ENCODE measurements around the gene PRR14. TPM values are rescaled to one million over a fixed set of nuclear protein-coding genes. Genes with fewer than 3 reads are reported as not detected.

PRR14 gene
- total and polyA plus RNA-seq, 2 of the 4 experiments (the other 2 are of a cell fraction) = 1.4 to 11.9 TPM

DNA sequence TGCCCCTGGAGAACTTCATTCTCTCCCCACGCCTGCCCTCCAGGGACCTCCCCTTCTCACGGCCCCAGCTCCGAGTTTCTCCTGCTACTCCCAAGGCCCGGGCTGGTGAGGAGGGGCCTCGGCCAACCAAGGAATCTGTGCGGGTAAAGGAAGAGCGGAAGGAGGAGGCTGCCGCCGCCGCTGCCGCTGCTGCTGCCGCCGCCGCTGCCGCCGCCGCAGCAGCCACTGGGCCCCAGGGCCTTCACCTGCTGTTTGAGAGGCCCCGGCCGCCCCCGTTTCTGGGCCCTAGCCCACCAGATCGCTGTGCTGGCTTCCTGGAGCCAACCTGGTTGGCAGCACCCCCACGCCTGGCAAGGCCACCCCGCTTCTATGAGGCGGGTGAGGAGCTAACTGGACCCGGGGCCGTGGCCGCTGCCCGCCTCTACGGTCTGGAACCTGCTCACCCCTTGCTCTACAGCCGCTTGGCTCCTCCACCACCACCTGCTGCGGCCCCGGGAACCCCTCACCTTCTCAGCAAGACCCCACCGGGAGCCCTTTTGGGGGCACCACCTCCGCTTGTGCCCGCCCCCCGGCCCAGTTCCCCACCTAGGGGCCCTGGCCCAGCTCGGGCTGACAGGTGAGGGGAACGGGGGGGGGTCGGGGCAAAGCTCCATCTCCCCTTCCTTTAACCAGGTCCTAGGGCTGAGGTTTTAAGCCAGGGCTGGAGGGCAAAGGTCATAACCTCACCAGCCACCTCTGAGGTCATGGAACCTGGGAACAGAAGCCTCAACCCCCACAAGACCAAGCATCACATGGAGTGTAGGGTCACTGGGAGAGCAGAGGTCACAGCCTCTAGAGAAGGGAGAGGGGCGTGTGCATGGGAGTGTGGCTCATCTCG lies 18.5 kb downstream of the PRR14 start:
- H2BK5ac ChIP-seq (ENCODE audit: low read depth, low read length, poor library complexity, severe bottlenecking) = no peak overlapping the region
- H2BK120ac ChIP-seq (ENCODE audit: low read depth, low read length) = no peak overlapping the region
- H3K23ac ChIP-seq (ENCODE audit: low read depth, low read length) = no peak overlapping the region
- dilution Hi-C loops (cut with HindIII; ENCODE audit: low sequenced_read_pairs, unreplicated experiment) (no loop called here), intact Hi-C loops (cut with micrococcal nuclease) (no loop called here), in situ Hi-C loops (cut with MboI; ENCODE audit: low sequenced_read_pairs) (no loop called here)
- no peak for TF ChIP-seq RFX5 (IDR thresholded peaks at IDR 0.05; ENCODE audit: low read depth, low read length)
- TF ChIP-seq, protein P1, sequence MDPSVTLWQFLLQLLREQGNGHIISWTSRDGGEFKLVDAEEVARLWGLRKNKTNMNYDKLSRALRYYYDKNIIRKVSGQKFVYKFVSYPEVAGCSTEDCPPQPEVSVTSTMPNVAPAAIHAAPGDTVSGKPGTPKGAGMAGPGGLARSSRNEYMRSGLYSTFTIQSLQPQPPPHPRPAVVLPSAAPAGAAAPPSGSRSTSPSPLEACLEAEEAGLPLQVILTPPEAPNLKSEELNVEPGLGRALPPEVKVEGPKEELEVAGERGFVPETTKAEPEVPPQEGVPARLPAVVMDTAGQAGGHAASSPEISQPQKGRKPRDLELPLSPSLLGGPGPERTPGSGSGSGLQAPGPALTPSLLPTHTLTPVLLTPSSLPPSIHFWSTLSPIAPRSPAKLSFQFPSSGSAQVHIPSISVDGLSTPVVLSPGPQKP (IDR thresholded peaks at IDR 0.05; ENCODE audit: borderline replicate concordance, low read depth, low read length) = no peak
- no peak for TF ChIP-seq SMC3 (IDR thresholded peaks at IDR 0.05; ENCODE audit: low read depth, low read length)
- TF ChIP-seq RAD21 (IDR thresholded peaks at IDR 0.05; ENCODE audit: low read length) = no peak
- TF ChIP-seq RCOR1 (IDR thresholded peaks at IDR 0.05; ENCODE audit: insufficient replicate concordance, low read length) = no peak
- TF ChIP-seq MAFK (IDR thresholded peaks at IDR 0.05; ENCODE audit: low read depth, low read length) = no peak
- no peak overlapping the region for H4K5ac ChIP-seq (ENCODE audit: low read depth, low read length)
- H3K9me1 ChIP-seq (ENCODE audit: insufficient read depth, low read length) = peaks cover 5% of the 10 kb centered on the region; the same call in 1 of the 2 replicates
- H3K9ac ChIP-seq (ENCODE audit: low read depth, low read length) = no peak overlapping the region
- no peak overlapping the region for H2BK15ac ChIP-seq (ENCODE audit: low read depth, low read length)
- 97% methylated on average over 18 of the region's 41 CpGs; no CpG with 5 or more reads in 1 of the 2 experiments for WGBS, 2 experiments (ENCODE audit: extremely low coverage in 2 of 2, insufficient read length in 1 of 2)
- DNase-seq (no peak), ATAC-seq (ENCODE audit: low read depth) (no peak)
- H3K56ac ChIP-seq (ENCODE audit: extremely low read depth, insufficient read depth, low read length) = no peak overlapping the region
- H3K4ac ChIP-seq (ENCODE audit: low read depth, low read length) = no peak overlapping the region
- H3K79me1 ChIP-seq (ENCODE audit: low read depth in 1 of 2, low read length in 2 of 2) = peaks cover 16 to 31% of the 10 kb centered on the region in 2 experiments
- no peak overlapping the region for H2BK20ac ChIP-seq (ENCODE audit: low read depth, low read length)
- no peaks in the 10 kb centered on the region for H3K27me3 ChIP-seq (ENCODE audit: control insufficient read depth, insufficient read depth, low read length)
- CTCF ChIA-PET = no interaction called here
- no peak overlapping the region for H3K14ac ChIP-seq (replicated peaks; ENCODE audit: low read depth, low read length)
- no peak overlapping the region for H4K8ac ChIP-seq (ENCODE audit: low read depth in 2 of 2, low read length in 2 of 2)
- H2AFZ ChIP-seq (replicated peaks; ENCODE audit: low read length, poor library complexity) = no peak overlapping the region
- no peaks in the 10 kb centered on the region for H3K4me1 ChIP-seq (ENCODE audit: control insufficient read depth, insufficient read depth, low read length)
- no peak overlapping the region for H3K27ac ChIP-seq (ENCODE audit: insufficient read depth, low read length)
- POLR2A ChIA-PET (ENCODE audit: unreplicated experiment) = no interaction called here
- no peak overlapping the region for H2AK9ac ChIP-seq (replicated peaks; ENCODE audit: low read depth, low read length, poor library complexity)
- no peak overlapping the region for H3K18ac ChIP-seq (ENCODE audit: low read depth, low read length)
- H3K36me3 ChIP-seq (ENCODE audit: control insufficient read depth, insufficient read depth, low read length) = peaks cover 64% of the 10 kb centered on the region
- peaks cover 19% of the 10 kb centered on the region for H4K20me1 ChIP-seq (ENCODE audit: insufficient read depth, low read length)
- H3K4me3 ChIP-seq (ENCODE audit: insufficient read depth, low read depth, low read length) = no peak overlapping the region
- no peak overlapping the region for H2AK5ac ChIP-seq (ENCODE audit: low read depth, low read length)
- H3K9me3 ChIP-seq (ENCODE audit: control insufficient read depth, insufficient read depth, low read length) = no peaks in the 10 kb centered on the region
- no peak overlapping the region for H4K91ac ChIP-seq (ENCODE audit: insufficient read depth, low read depth, low read length)
- no TSS peak for BruUV-seq (replicated peaks)
- H3K4me2 ChIP-seq (ENCODE audit: low read depth, low read length) = no peak overlapping the region
